Measurements from ENCODE around the gene MBD5.

MBD5 gene

DNA sequence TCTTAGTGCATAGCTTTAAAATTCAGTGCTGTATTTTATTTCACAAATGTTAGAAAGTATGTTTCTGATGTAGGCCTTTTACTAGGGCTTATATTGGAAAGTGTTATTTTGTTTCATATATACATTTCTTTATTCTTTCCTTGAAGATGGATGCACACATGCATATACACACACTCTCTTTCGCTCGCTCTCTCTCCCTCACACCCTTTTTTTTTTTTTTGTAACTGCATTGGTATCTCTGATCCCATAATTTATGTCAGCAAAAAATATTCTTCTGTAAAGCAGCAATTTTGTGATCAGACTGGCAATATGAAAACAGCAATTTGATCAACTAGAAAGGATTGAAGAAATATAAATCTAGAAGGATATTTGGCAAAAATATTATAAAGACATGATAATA, 2.0 kb downstream of the MBD5 start:
- H3K36me3 ChIP-seq (replicated peaks in 1 of 2; ENCODE audit: control insufficient read depth in 2 of 2, insufficient read depth in 2 of 2, low read length in 2 of 2): peaks cover 0 to 4% of the 10 kb centered on the region in 2 donors
- H2BK15ac ChIP-seq (ENCODE audit: low read length): no peak overlapping the region
- no peak overlapping the region for H2BK5ac ChIP-seq (ENCODE audit: low read length)
- H4K8ac ChIP-seq (ENCODE audit: low read depth, low read length): no peak overlapping the region
- H2AK5ac ChIP-seq (ENCODE audit: low read depth, low read length): no peak overlapping the region
- H3K79me1 ChIP-seq (ENCODE audit: low read depth, low read length): no peaks in the 10 kb centered on the region
- no peak overlapping the region for H3K9ac ChIP-seq (ENCODE audit: low read depth, low read length, poor library complexity)
- no peak overlapping the region for H2BK120ac ChIP-seq (ENCODE audit: low read depth, low read length)
- no peaks in the 10 kb centered on the region for H3K27me3 ChIP-seq (ENCODE audit: control insufficient read depth in 3 of 3, insufficient read depth in 3 of 3, low read depth in 1 of 3, low read length in 3 of 3)
- H3K4me2 ChIP-seq (ENCODE audit: insufficient read depth, low read length, poor library complexity, severe bottlenecking): no peak overlapping the region
- no peaks in the 10 kb centered on the region for H3K9me3 ChIP-seq (replicated peaks in 1 of 2; ENCODE audit: control insufficient read depth in 2 of 2, insufficient read depth in 1 of 2, low read depth in 1 of 2, low read length in 2 of 2)
- H3K4ac ChIP-seq (ENCODE audit: low read length): no peak overlapping the region
- WGBS, 2 donors (ENCODE audit: extremely low coverage in 2 of 2, insufficient read length in 2 of 2, insufficient replicate concordance in 1 of 2): no CpG with 5 or more reads among the region's 2 CpGs
- no peak overlapping the region for H3K18ac ChIP-seq (ENCODE audit: low read length)
- no peak overlapping the region for H3K23ac ChIP-seq (ENCODE audit: low read depth, low read length, poor library complexity)
- no peak for DNase-seq (ENCODE audit: low spot score)
- H3K27ac ChIP-seq (replicated peaks; ENCODE audit: low read length): no peak overlapping the region
- no peak overlapping the region for H4K91ac ChIP-seq (ENCODE audit: low read depth, low read length, poor library complexity)
- H2AFZ ChIP-seq (ENCODE audit: low read length): no peak overlapping the region
- peaks cover 0 to 2% of the 10 kb centered on the region in 2 donors for H3K4me1 ChIP-seq (ENCODE audit: control insufficient read depth in 2 of 2, insufficient read depth in 1 of 2, low read depth in 1 of 2, low read length in 2 of 2)
- no peak overlapping the region for H3K14ac ChIP-seq (ENCODE audit: low read length)
- H3K4me3 ChIP-seq (ENCODE audit: low read length in 2 of 2): peak overlapping the region in 1 of 2 donors; percentile 77
- H2BK12ac ChIP-seq (ENCODE audit: low read length): no peak overlapping the region

- H2BK12ac ChIP-seq (ENCODE audit: low read length): no peak overlapping the region
- no peak overlapping the region for H3K4ac ChIP-seq (ENCODE audit: low read length)
- no peak overlapping the region for H3K27ac ChIP-seq (replicated peaks; ENCODE audit: low read length)
- H3K18ac ChIP-seq (ENCODE audit: low read length): no peak overlapping the region
- no peak overlapping the region for H2BK15ac ChIP-seq (ENCODE audit: low read length)
- H3K36me3 ChIP-seq (replicated peaks in 1 of 2; ENCODE audit: control insufficient read depth in 2 of 2, insufficient read depth in 2 of 2, low read length in 2 of 2): peaks cover 0 to 4% of the 10 kb centered on the region in 2 donors
- H2BK5ac ChIP-seq (ENCODE audit: low read length): no peak overlapping the region
- peaks cover 0 to 2% of the 10 kb centered on the region in 2 donors for H3K4me1 ChIP-seq (ENCODE audit: control insufficient read depth in 2 of 2, insufficient read depth in 1 of 2, low read depth in 1 of 2, low read length in 2 of 2)
- no peak overlapping the region for H2AK5ac ChIP-seq (ENCODE audit: low read depth, low read length)
- H3K27me3 ChIP-seq (ENCODE audit: control insufficient read depth in 3 of 3, insufficient read depth in 3 of 3, low read depth in 1 of 3, low read length in 3 of 3): no peaks in the 10 kb centered on the region
- no peak overlapping the region for H3K4me3 ChIP-seq (ENCODE audit: low read length in 2 of 2)
- no peak overlapping the region for H4K8ac ChIP-seq (ENCODE audit: low read depth, low read length)
- H3K23ac ChIP-seq (ENCODE audit: low read depth, low read length, poor library complexity): no peak overlapping the region
- no peak for DNase-seq (ENCODE audit: low spot score)
- H3K14ac ChIP-seq (ENCODE audit: low read length): no peak overlapping the region
- no peaks in the 10 kb centered on the region for H3K9me3 ChIP-seq (replicated peaks in 1 of 2; ENCODE audit: control insufficient read depth in 2 of 2, insufficient read depth in 1 of 2, low read depth in 1 of 2, low read length in 2 of 2)
- no peak overlapping the region for H4K91ac ChIP-seq (ENCODE audit: low read depth, low read length, poor library complexity)
- H3K79me1 ChIP-seq (ENCODE audit: low read depth, low read length): no peaks in the 10 kb centered on the region
- no peak overlapping the region for H3K9ac ChIP-seq (ENCODE audit: low read depth, low read length, poor library complexity)
- H2AFZ ChIP-seq (ENCODE audit: low read length): no peak overlapping the region
- H2BK120ac ChIP-seq (ENCODE audit: low read depth, low read length): no peak overlapping the region
- no peak overlapping the region for H3K4me2 ChIP-seq (ENCODE audit: insufficient read depth, low read length, poor library complexity, severe bottlenecking)
Measured at GRCh38 chr2:148023861-148024260, 3.0 kb downstream of the MBD5 start.

- no peak for DNase-seq (ENCODE audit: low spot score)
- H2AFZ ChIP-seq (ENCODE audit: low read length): no peak overlapping the region
Measured at GRCh38 chr2:148026573-148026972, 5.7 kb downstream of the MBD5 start.

DNA sequence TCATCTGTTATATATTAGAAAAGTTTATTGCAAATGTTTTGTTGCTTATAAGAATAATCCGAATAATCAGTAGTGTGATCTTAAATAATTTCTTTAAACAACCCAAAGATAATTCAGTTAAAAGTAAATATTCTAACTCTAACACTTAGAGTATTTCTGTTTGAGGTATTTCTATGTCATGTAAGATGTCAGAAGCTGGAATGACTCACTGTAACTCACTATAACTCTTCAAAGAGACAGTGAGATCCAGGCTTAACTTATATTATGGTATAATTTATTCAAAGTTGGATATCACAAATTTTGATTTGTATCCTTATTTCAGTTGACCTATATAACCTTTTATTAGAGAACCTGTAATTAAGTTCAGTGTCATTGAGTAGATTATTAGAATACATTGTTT, 6.9 kb downstream of the MBD5 start:
- Histone ChIP-seq H3K4ac (ENCODE audit: low read length) (no peak overlapping the region), H3K27ac (replicated peaks; ENCODE audit: low read length) (no peak overlapping the region), H4K91ac (ENCODE audit: low read depth, low read length, poor library complexity) (no peak overlapping the region), H2AK5ac (ENCODE audit: low read depth, low read length) (no peak overlapping the region), H3K14ac (ENCODE audit: low read length) (no peak overlapping the region), H2BK12ac (ENCODE audit: low read length) (no peak overlapping the region), H3K4me1 (ENCODE audit: control insufficient read depth in 2 of 2, insufficient read depth in 1 of 2, low read depth in 1 of 2, low read length in 2 of 2) (no peaks in the 10 kb centered on the region), H2AFZ (ENCODE audit: low read length) (no peak overlapping the region), H3K9ac (ENCODE audit: low read depth, low read length, poor library complexity) (no peak overlapping the region), H3K9me3 (replicated peaks in 1 of 2; ENCODE audit: control insufficient read depth in 2 of 2, insufficient read depth in 1 of 2, low read depth in 1 of 2, low read length in 2 of 2) (no peaks in the 10 kb centered on the region), H2BK120ac (ENCODE audit: low read depth, low read length) (no peak overlapping the region), H3K4me3 (ENCODE audit: low read length in 2 of 2) (no peak overlapping the region), H3K4me2 (ENCODE audit: insufficient read depth, low read length, poor library complexity, severe bottlenecking) (no peak overlapping the region), H3K27me3 (ENCODE audit: control insufficient read depth in 3 of 3, insufficient read depth in 3 of 3, low read depth in 1 of 3, low read length in 3 of 3) (no peaks in the 10 kb centered on the region), H3K18ac (ENCODE audit: low read length) (no peak overlapping the region), H3K36me3 (replicated peaks in 1 of 2; ENCODE audit: control insufficient read depth in 2 of 2, insufficient read depth in 2 of 2, low read length in 2 of 2) (peaks cover 0 to 4% of the 10 kb centered on the region in 2 donors), H3K23ac (ENCODE audit: low read depth, low read length, poor library complexity) (no peak overlapping the region), H3K79me1 (ENCODE audit: low read depth, low read length) (no peaks in the 10 kb centered on the region), H2BK15ac (ENCODE audit: low read length) (no peak overlapping the region), H4K8ac (ENCODE audit: low read depth, low read length) (no peak overlapping the region), H2BK5ac (ENCODE audit: low read length) (no peak overlapping the region)
- WGBS, 2 donors (ENCODE audit: extremely low coverage in 2 of 2, insufficient read length in 2 of 2, insufficient replicate concordance in 1 of 2): no CpG with 5 or more reads among the region's 1 CpG
- no peak for DNase-seq (ENCODE audit: low spot score)

More at GRCh38 chr2:148026573-148026972, 5.7 kb downstream of the MBD5 start:
- H3K27ac ChIP-seq (replicated peaks; ENCODE audit: low read length): no peak overlapping the region
- H3K4me1 ChIP-seq (ENCODE audit: control insufficient read depth in 2 of 2, insufficient read depth in 1 of 2, low read depth in 1 of 2, low read length in 2 of 2): no peaks in the 10 kb centered on the region
- H4K8ac ChIP-seq (ENCODE audit: low read depth, low read length): no peak overlapping the region
- no CpG with 5 or more reads among the region's 2 CpGs for WGBS, 2 donors (ENCODE audit: extremely low coverage in 2 of 2, insufficient read length in 2 of 2, insufficient replicate concordance in 1 of 2)
- H3K79me1 ChIP-seq (ENCODE audit: low read depth, low read length): no peaks in the 10 kb centered on the region
- no peak overlapping the region for H3K18ac ChIP-seq (ENCODE audit: low read length)
- no peak overlapping the region for H2BK15ac ChIP-seq (ENCODE audit: low read length)
- no peaks in the 10 kb centered on the region for H3K9me3 ChIP-seq (replicated peaks in 1 of 2; ENCODE audit: control insufficient read depth in 2 of 2, insufficient read depth in 1 of 2, low read depth in 1 of 2, low read length in 2 of 2)
- peaks cover 0 to 4% of the 10 kb centered on the region in 2 donors for H3K36me3 ChIP-seq (replicated peaks in 1 of 2; ENCODE audit: control insufficient read depth in 2 of 2, insufficient read depth in 2 of 2, low read length in 2 of 2)
- H4K91ac ChIP-seq (ENCODE audit: low read depth, low read length, poor library complexity): no peak overlapping the region
- H2BK12ac ChIP-seq (ENCODE audit: low read length): no peak overlapping the region
- H3K14ac ChIP-seq (ENCODE audit: low read length): no peak overlapping the region
- no peak overlapping the region for H3K9ac ChIP-seq (ENCODE audit: low read depth, low read length, poor library complexity)
- no peak overlapping the region for H3K4me3 ChIP-seq (ENCODE audit: low read length in 2 of 2)
- no peak overlapping the region for H2BK120ac ChIP-seq (ENCODE audit: low read depth, low read length)
- H3K27me3 ChIP-seq (ENCODE audit: control insufficient read depth in 3 of 3, insufficient read depth in 3 of 3, low read depth in 1 of 3, low read length in 3 of 3): no peaks in the 10 kb centered on the region
- H2BK5ac ChIP-seq (ENCODE audit: low read length): no peak overlapping the region
- H3K4ac ChIP-seq (ENCODE audit: low read length): no peak overlapping the region
- no peak overlapping the region for H3K23ac ChIP-seq (ENCODE audit: low read depth, low read length, poor library complexity)
- no peak overlapping the region for H3K4me2 ChIP-seq (ENCODE audit: insufficient read depth, low read length, poor library complexity, severe bottlenecking)
- H2AK5ac ChIP-seq (ENCODE audit: low read depth, low read length): no peak overlapping the region
